ENCODE measurements around the gene CCDC148. TPM values are rescaled to one million over a fixed set of nuclear protein-coding genes. Genes with fewer than 3 reads are reported as not detected.

CCDC148 gene
- total and polyA plus RNA-seq, 4 donors = 0.02 to 0.42 (median 0.31) TPM

DNA sequence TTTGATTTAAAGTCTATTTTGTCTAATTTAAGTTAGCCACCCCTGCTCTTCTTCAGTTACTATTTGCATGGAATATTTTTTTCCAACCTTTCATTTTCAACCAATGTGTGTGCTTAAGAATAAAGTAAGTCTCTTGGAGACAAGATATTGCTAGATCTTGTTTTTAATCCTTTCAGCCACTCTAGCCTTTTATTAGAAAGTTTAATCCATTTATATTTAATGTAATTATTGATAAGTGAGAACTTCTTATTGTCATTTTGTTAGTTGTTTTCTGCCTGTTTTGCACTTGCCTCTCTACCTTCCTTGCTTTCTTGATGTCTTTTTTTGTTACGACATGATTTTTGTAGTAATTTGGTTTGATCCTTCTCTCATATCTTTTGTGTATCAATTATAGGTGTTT, 46.4 kb downstream of the CCDC148 start:
- Histone ChIP-seq H3K27ac (ENCODE audit: low read depth in 1 of 2, low read length in 2 of 2) (no peak overlapping the region), H3K9me3 (ENCODE audit: control insufficient read depth in 4 of 4, low read length in 3 of 4) (peaks cover 0 to 7% (median under 1%) of the 10 kb centered on the region in 4 donors), H3K4me1 (ENCODE audit: control insufficient read depth in 4 of 4, insufficient read depth in 4 of 4, low read length in 3 of 4) (no peaks in the 10 kb centered on the region), H3K9ac (ENCODE audit: low read depth in 1 of 2, low read length in 2 of 2) (no peak overlapping the region), H3K27me3 (ENCODE audit: control insufficient read depth in 4 of 4, insufficient read depth in 4 of 4, low read length in 3 of 4) (peaks cover 0 to 4% (median 0%) of the 10 kb centered on the region in 4 donors), H3K36me3 (ENCODE audit: control insufficient read depth in 4 of 4, insufficient read depth in 3 of 4, low read depth in 1 of 4, low read length in 3 of 4) (no peaks in the 10 kb centered on the region), H3K4me3 (ENCODE audit: low read depth in 1 of 3, low read length in 3 of 3) (no peak overlapping the region)
- no peak for TF ChIP-seq TAF1 (conservative IDR thresholded peaks at IDR 0.05)
- TF ChIP-seq JUND (IDR thresholded peaks at IDR 0.05) = no peak
- TF ChIP-seq, protein P1, sequence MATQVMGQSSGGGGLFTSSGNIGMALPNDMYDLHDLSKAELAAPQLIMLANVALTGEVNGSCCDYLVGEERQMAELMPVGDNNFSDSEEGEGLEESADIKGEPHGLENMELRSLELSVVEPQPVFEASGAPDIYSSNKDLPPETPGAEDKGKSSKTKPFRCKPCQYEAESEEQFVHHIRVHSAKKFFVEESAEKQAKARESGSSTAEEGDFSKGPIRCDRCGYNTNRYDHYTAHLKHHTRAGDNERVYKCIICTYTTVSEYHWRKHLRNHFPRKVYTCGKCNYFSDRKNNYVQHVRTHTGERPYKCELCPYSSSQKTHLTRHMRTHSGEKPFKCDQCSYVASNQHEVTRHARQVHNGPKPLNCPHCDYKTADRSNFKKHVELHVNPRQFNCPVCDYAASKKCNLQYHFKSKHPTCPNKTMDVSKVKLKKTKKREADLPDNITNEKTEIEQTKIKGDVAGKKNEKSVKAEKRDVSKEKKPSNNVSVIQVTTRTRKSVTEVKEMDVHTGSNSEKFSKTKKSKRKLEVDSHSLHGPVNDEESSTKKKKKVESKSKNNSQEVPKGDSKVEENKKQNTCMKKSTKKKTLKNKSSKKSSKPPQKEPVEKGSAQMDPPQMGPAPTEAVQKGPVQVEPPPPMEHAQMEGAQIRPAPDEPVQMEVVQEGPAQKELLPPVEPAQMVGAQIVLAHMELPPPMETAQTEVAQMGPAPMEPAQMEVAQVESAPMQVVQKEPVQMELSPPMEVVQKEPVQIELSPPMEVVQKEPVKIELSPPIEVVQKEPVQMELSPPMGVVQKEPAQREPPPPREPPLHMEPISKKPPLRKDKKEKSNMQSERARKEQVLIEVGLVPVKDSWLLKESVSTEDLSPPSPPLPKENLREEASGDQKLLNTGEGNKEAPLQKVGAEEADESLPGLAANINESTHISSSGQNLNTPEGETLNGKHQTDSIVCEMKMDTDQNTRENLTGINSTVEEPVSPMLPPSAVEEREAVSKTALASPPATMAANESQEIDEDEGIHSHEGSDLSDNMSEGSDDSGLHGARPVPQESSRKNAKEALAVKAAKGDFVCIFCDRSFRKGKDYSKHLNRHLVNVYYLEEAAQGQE (IDR thresholded peaks at IDR 0.05) = no peak
- TF ChIP-seq SP1 (IDR thresholded peaks at IDR 0.05) = no peak
- no peak for TF ChIP-seq EGR1 (IDR thresholded peaks at IDR 0.05; ENCODE audit: low read depth in 2 of 2)
- TF ChIP-seq RXRA (IDR thresholded peaks at IDR 0.05) = no peak
- no peak for TF ChIP-seq NR2F2 (IDR thresholded peaks at IDR 0.05)
- TF ChIP-seq HNF4A (conservative IDR thresholded peaks at IDR 0.05) = no peak
- WGBS = 99% methylated on average over 1 of the region's 1 CpG
- no peak for DNase-seq (ENCODE audit: low spot score)

DNA sequence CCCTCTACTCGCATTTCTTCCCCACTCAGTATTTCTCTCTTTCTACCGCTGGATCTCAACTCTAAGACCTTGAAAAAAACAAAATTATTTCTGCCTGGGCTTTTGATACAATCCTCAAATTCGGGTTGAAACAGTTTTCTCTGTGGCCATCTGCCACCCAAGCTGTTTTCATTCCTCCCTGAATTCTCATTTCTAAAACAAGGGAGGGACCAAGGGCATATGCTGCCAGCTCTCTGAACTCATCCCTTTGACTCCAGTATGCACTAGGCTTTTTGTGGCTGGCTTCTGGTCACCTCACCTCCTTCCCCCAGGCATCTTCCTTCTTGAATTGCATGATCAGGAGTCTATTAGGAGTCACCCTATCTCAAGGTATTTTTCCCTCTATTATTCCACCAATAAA, 49.5 kb downstream of the CCDC148 start:
- DNase-seq (ENCODE audit: low spot score) = no peak
- peaks cover 0 to 4% (median 0%) of the 10 kb centered on the region in 4 donors for H3K27me3 ChIP-seq (ENCODE audit: control insufficient read depth in 4 of 4, insufficient read depth in 4 of 4, low read length in 3 of 4)
- no peak overlapping the region for H3K9ac ChIP-seq (ENCODE audit: low read depth in 1 of 2, low read length in 2 of 2)
- no peak overlapping the region for H3K4me3 ChIP-seq (ENCODE audit: low read depth in 1 of 3, low read length in 3 of 3)
- no peak overlapping the region for H3K27ac ChIP-seq (ENCODE audit: low read depth in 1 of 2, low read length in 2 of 2)
- no peaks in the 10 kb centered on the region for H3K4me1 ChIP-seq (ENCODE audit: control insufficient read depth in 4 of 4, insufficient read depth in 4 of 4, low read length in 3 of 4)
- no peak for TF ChIP-seq FOXA1 (IDR thresholded peaks at IDR 0.05)
- peaks cover 0 to 7% (median under 1%) of the 10 kb centered on the region in 4 donors for H3K9me3 ChIP-seq (ENCODE audit: control insufficient read depth in 4 of 4, low read length in 3 of 4)
- WGBS = 72% methylated on average over 3 of the region's 3 CpGs
- no peaks in the 10 kb centered on the region for H3K36me3 ChIP-seq (ENCODE audit: control insufficient read depth in 4 of 4, insufficient read depth in 3 of 4, low read depth in 1 of 4, low read length in 3 of 4)

DNA sequence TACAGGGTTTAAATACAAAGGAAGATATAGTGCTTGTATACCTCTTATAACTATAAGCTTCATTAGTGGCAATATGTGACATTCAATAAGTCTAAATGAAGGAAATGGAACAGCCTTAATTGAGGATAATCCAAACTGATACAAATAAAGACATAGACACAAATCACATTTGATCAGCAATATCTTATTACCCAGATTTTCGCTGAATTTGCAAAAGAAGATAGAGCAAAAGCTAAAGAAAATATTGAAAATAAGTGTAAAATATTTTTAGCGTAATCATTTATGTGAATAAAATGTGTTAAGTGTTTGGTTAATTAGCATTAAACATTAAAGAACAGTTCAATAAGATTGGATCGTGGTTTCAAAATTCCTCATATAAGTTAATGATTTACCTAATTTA, 51.2 kb downstream of the CCDC148 start:
- H3K9me3 ChIP-seq (ENCODE audit: control insufficient read depth in 4 of 4, low read length in 3 of 4) = peaks cover 0 to 4% (median under 1%) of the 10 kb centered on the region in 4 donors
- TF ChIP-seq, protein P1 (IDR thresholded peaks at IDR 0.05) = no peak
- TF ChIP-seq HNF4A (conservative IDR thresholded peaks at IDR 0.05) (no peak), RAD21 (IDR thresholded peaks at IDR 0.05) (no peak), YY1 (IDR thresholded peaks at IDR 0.05) (no peak)
- TF ChIP-seq, protein P2, sequence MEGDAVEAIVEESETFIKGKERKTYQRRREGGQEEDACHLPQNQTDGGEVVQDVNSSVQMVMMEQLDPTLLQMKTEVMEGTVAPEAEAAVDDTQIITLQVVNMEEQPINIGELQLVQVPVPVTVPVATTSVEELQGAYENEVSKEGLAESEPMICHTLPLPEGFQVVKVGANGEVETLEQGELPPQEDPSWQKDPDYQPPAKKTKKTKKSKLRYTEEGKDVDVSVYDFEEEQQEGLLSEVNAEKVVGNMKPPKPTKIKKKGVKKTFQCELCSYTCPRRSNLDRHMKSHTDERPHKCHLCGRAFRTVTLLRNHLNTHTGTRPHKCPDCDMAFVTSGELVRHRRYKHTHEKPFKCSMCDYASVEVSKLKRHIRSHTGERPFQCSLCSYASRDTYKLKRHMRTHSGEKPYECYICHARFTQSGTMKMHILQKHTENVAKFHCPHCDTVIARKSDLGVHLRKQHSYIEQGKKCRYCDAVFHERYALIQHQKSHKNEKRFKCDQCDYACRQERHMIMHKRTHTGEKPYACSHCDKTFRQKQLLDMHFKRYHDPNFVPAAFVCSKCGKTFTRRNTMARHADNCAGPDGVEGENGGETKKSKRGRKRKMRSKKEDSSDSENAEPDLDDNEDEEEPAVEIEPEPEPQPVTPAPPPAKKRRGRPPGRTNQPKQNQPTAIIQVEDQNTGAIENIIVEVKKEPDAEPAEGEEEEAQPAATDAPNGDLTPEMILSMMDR (IDR thresholded peaks at IDR 0.05; ENCODE audit: low read depth, low read length, missing input control) = no peak
- H3K36me3 ChIP-seq (ENCODE audit: control insufficient read depth in 4 of 4, insufficient read depth in 3 of 4, low read depth in 1 of 4, low read length in 3 of 4) = no peaks in the 10 kb centered on the region
- no peak for DNase-seq (ENCODE audit: low spot score)
- H3K9ac ChIP-seq (ENCODE audit: low read depth in 1 of 2, low read length in 2 of 2) = no peak overlapping the region
- no peaks in the 10 kb centered on the region for H3K27me3 ChIP-seq (ENCODE audit: control insufficient read depth in 4 of 4, insufficient read depth in 4 of 4, low read length in 3 of 4)
- H3K27ac ChIP-seq (ENCODE audit: low read depth in 1 of 2, low read length in 2 of 2) = no peak overlapping the region
- no peak overlapping the region for H3K4me3 ChIP-seq (ENCODE audit: low read depth in 1 of 3, low read length in 3 of 3)
- no peaks in the 10 kb centered on the region for H3K4me1 ChIP-seq (ENCODE audit: control insufficient read depth in 4 of 4, insufficient read depth in 4 of 4, low read length in 3 of 4)
- WGBS = 93% methylated on average over 3 of the region's 3 CpGs
